ENCODE results near the gene ARMC5. TPM values are rescaled to one million over a fixed set of nuclear protein-coding genes. Genes with fewer than 3 reads are reported as not detected.

The ARMC5 gene
- total RNA-seq, 1 donor from 2014 or later = 11.5 TPM

DNA sequence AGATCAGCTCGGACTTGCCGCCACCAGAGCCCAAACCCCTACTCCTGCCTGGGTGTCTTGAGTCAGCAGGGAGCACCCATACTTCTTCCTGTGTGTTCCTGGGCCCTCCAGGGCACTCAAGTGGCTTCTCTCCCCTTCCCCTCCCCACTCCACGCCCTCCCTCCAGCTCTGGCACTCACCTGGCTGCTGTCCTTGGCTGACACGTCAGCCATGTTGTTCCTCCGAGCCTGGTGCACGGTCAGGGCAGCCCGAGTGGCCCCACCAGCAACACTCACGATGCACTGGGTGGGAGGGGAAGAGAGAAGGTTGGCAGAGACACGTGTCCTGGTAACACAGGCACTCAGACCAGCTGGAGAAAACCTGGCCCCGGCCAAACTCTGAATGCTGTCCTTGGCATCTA lies 37.4 kb downstream of the ARMC5 start:
- peaks cover 13% of the 10 kb centered on the region for H4K20me1 ChIP-seq (ENCODE audit: insufficient read depth, low read length)
- no peaks in the 10 kb centered on the region for H3K27me3 ChIP-seq (ENCODE audit: insufficient read depth, low read length)
- Mint-ChIP-seq H3K27ac (ENCODE audit: unreplicated experiment) (no peak overlapping the region), H3K4me3 (ENCODE audit: unreplicated experiment) (no peak overlapping the region), H3K36me3 (ENCODE audit: low read depth, unreplicated experiment) (peaks cover 29% of the 10 kb centered on the region), H3K4me1 (ENCODE audit: low read depth, unreplicated experiment) (no peaks in the 10 kb centered on the region), H3K27me3 (ENCODE audit: low read depth, unreplicated experiment) (no peaks in the 10 kb centered on the region), H3K9me3 (ENCODE audit: unreplicated experiment) (no peaks in the 10 kb centered on the region)
- H3K4me1 ChIP-seq (ENCODE audit: insufficient read depth, low read length) = no peaks in the 10 kb centered on the region
- no peaks in the 10 kb centered on the region for H3K9me3 ChIP-seq (ENCODE audit: insufficient read depth, low read depth, low read length)
- no peak overlapping the region for H2AFZ ChIP-seq (ENCODE audit: low read depth, low read length)
- no peak for TF ChIP-seq EZH2 (IDR thresholded peaks at IDR 0.05; ENCODE audit: insufficient read depth, low read length)
- TF ChIP-seq, protein P1, sequence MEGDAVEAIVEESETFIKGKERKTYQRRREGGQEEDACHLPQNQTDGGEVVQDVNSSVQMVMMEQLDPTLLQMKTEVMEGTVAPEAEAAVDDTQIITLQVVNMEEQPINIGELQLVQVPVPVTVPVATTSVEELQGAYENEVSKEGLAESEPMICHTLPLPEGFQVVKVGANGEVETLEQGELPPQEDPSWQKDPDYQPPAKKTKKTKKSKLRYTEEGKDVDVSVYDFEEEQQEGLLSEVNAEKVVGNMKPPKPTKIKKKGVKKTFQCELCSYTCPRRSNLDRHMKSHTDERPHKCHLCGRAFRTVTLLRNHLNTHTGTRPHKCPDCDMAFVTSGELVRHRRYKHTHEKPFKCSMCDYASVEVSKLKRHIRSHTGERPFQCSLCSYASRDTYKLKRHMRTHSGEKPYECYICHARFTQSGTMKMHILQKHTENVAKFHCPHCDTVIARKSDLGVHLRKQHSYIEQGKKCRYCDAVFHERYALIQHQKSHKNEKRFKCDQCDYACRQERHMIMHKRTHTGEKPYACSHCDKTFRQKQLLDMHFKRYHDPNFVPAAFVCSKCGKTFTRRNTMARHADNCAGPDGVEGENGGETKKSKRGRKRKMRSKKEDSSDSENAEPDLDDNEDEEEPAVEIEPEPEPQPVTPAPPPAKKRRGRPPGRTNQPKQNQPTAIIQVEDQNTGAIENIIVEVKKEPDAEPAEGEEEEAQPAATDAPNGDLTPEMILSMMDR (IDR thresholded peaks at IDR 0.05; ENCODE audit: insufficient read depth, low read depth, low read length) = no peak
- no peak overlapping the region for H3K27ac ChIP-seq (ENCODE audit: low read depth, low read length)
- DNase-seq (ENCODE audit: low read depth) = no peak
- no peak overlapping the region for H3K4me3 ChIP-seq (ENCODE audit: insufficient read depth, low read depth, low read length)
- H3K9ac ChIP-seq (ENCODE audit: low read length) = no peak overlapping the region
- no peak overlapping the region for H3K4me2 ChIP-seq (ENCODE audit: low read length)
- no peaks in the 10 kb centered on the region for H3K79me2 ChIP-seq (ENCODE audit: insufficient read depth, low read length)
- peaks cover 15% of the 10 kb centered on the region for H3K36me3 ChIP-seq (ENCODE audit: insufficient read depth, low read length)
- FAIRE-seq = no peak

DNA sequence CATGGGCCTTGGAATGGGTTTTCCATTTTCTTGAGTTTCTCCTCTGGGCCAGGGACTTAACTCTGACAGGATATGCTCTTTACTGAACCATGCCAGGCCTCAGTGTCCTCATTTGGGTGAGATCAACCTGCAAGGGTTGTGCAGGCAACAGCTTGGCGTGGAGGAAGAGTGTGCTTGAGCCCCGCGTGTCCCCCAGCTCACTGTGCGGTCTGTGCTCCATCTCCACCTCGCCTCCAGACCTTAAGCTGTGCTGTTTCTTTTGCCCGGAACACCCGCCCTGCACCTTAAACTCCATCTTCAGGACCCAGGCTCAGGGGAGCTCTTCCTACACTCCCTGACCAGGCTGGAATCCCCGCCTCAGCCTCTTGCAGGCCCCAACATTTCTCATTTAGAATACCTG lies 39.2 kb downstream of the ARMC5 start:
- FAIRE-seq (no peak), DNase-seq (ENCODE audit: low read depth) (no peak)
- Histone ChIP-seq H4K20me1 (ENCODE audit: insufficient read depth, low read length) (peaks cover 15% of the 10 kb centered on the region), H3K9ac (ENCODE audit: low read length) (no peak overlapping the region), H3K27me3 (ENCODE audit: insufficient read depth, low read length) (no peaks in the 10 kb centered on the region), H3K4me1 (ENCODE audit: insufficient read depth, low read length) (no peaks in the 10 kb centered on the region), H3K4me3 (ENCODE audit: insufficient read depth, low read depth, low read length) (no peak overlapping the region), H3K36me3 (ENCODE audit: insufficient read depth, low read length) (peaks cover 15% of the 10 kb centered on the region), H3K4me2 (ENCODE audit: low read length) (no peak overlapping the region), H2AFZ (ENCODE audit: low read depth, low read length) (no peak overlapping the region), H3K27ac (ENCODE audit: low read depth, low read length) (no peak overlapping the region), H3K79me2 (ENCODE audit: insufficient read depth, low read length) (peaks cover 5% of the 10 kb centered on the region), H3K9me3 (ENCODE audit: insufficient read depth, low read depth, low read length) (no peaks in the 10 kb centered on the region)
- TF ChIP-seq, protein P1 (IDR thresholded peaks at IDR 0.05; ENCODE audit: insufficient read depth, low read depth, low read length) = no peak
- TF ChIP-seq EZH2 (IDR thresholded peaks at IDR 0.05; ENCODE audit: insufficient read depth, low read length) = no peak
- peaks cover 14% of the 10 kb centered on the region for H3K4me1 Mint-ChIP-seq (ENCODE audit: low read depth, unreplicated experiment)
- H3K9me3 Mint-ChIP-seq (ENCODE audit: unreplicated experiment) = no peaks in the 10 kb centered on the region
- H3K27me3 Mint-ChIP-seq (ENCODE audit: low read depth, unreplicated experiment) = no peaks in the 10 kb centered on the region
- H3K4me3 Mint-ChIP-seq (ENCODE audit: unreplicated experiment) = no peak overlapping the region
- peaks cover 20% of the 10 kb centered on the region for H3K36me3 Mint-ChIP-seq (ENCODE audit: low read depth, unreplicated experiment)
- no peak overlapping the region for H3K27ac Mint-ChIP-seq (ENCODE audit: unreplicated experiment)

DNA sequence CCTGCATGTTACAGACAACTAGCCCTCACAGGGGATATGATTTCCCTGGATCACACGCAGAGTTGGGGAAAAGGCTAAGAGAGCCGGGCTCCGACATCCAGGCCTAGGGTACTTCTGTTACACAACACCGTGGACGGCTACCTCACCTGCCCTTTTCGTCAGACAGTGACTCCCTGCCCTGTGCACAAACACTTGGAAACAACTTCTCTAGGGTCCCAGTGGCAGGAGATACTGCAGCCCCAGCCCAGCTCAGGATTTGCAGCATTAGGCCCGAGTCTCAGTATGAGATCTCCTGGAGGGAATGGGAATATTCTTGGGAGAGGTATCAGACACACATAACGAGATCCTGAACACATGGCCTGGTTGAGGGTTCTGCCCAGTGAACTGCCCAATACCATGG lies 40.6 kb downstream of the ARMC5 start:
- peaks cover 15% of the 10 kb centered on the region for H3K36me3 ChIP-seq (ENCODE audit: insufficient read depth, low read length)
- no peak overlapping the region for H3K27ac ChIP-seq (ENCODE audit: low read depth, low read length)
- H3K9ac ChIP-seq (ENCODE audit: low read length) = no peak overlapping the region
- H2AFZ ChIP-seq (ENCODE audit: low read depth, low read length) = no peak overlapping the region
- no peaks in the 10 kb centered on the region for H3K27me3 Mint-ChIP-seq (ENCODE audit: low read depth, unreplicated experiment)
- no peaks in the 10 kb centered on the region for H3K4me1 ChIP-seq (ENCODE audit: insufficient read depth, low read length)
- H3K9me3 Mint-ChIP-seq (ENCODE audit: unreplicated experiment) = no peaks in the 10 kb centered on the region
- no peak overlapping the region for H3K4me3 ChIP-seq (ENCODE audit: insufficient read depth, low read depth, low read length)
- no peak overlapping the region for H3K4me3 Mint-ChIP-seq (ENCODE audit: unreplicated experiment)
- H3K4me2 ChIP-seq (ENCODE audit: low read length) = no peak overlapping the region
- H3K9me3 ChIP-seq (ENCODE audit: insufficient read depth, low read depth, low read length) = no peaks in the 10 kb centered on the region
- TF ChIP-seq EZH2 (IDR thresholded peaks at IDR 0.05; ENCODE audit: insufficient read depth, low read length) = no peak
- TF ChIP-seq, protein P1 (IDR thresholded peaks at IDR 0.05; ENCODE audit: insufficient read depth, low read depth, low read length) = no peak
- H3K36me3 Mint-ChIP-seq (ENCODE audit: low read depth, unreplicated experiment) = peaks cover 20% of the 10 kb centered on the region
- peaks cover 14% of the 10 kb centered on the region for H3K4me1 Mint-ChIP-seq (ENCODE audit: low read depth, unreplicated experiment)
- peaks cover 15% of the 10 kb centered on the region for H4K20me1 ChIP-seq (ENCODE audit: insufficient read depth, low read length)
- DNase-seq (ENCODE audit: low read depth) (no peak), FAIRE-seq (no peak)
- peaks cover 5% of the 10 kb centered on the region for H3K79me2 ChIP-seq (ENCODE audit: insufficient read depth, low read length)
- no peaks in the 10 kb centered on the region for H3K27me3 ChIP-seq (ENCODE audit: insufficient read depth, low read length)
- H3K27ac Mint-ChIP-seq (ENCODE audit: unreplicated experiment) = no peak overlapping the region
